Liver (tissue), 10 donors: Measurements from ENCODE around the gene TMEM140. TPM values are rescaled to one million over a fixed set of nuclear protein-coding genes. Genes with fewer than 3 reads are reported as not detected.

Experiments
- DNase-seq: peaks from one replicate; pipeline ENCODE4 v3.0.0-alpha.2; 2017; ENCODE audit warnings: low spot score
- H3K27ac ChIP-seq, 2 donors: one replicate each; pipeline ENCODE4 v1.7.0; 2013; ENCODE audit warnings: inconsistent platforms in 2 of 2, low read length in 2 of 2, control low read depth in 1 of 2, low read depth in 1 of 2, mild to moderate bottlenecking in 1 of 2
- H3K27me3 ChIP-seq, 4 donors: one replicate each; pipeline versions ENCODE4 v1.6.1 to v1.7.0; 2013; ENCODE audit warnings: low read length in 3 of 4, inconsistent platforms in 1 of 4, mild to moderate bottlenecking in 1 of 4, moderate library complexity in 1 of 4; ENCODE audit not compliant: control insufficient read depth in 4 of 4, insufficient read depth in 4 of 4
- H3K36me3 ChIP-seq, 4 donors: one replicate each; pipeline versions ENCODE4 v1.6.1 to v1.7.0; 2013; ENCODE audit warnings: low read length in 3 of 4, mild to moderate bottlenecking in 3 of 4, low read depth in 1 of 4, moderate library complexity in 1 of 4; ENCODE audit not compliant: control insufficient read depth in 4 of 4, insufficient read depth in 3 of 4
- H3K4me1 ChIP-seq, 4 donors: one replicate each; pipeline versions ENCODE4 v1.6.1 to v1.7.0; 2013; ENCODE audit warnings: low read length in 3 of 4, mild to moderate bottlenecking in 3 of 4, moderate library complexity in 1 of 4; ENCODE audit not compliant: control insufficient read depth in 4 of 4, insufficient read depth in 4 of 4
- H3K4me3 ChIP-seq, 3 donors: one replicate each; pipeline versions ENCODE4 v1.6.1 to v1.7.0; 2013; ENCODE audit warnings: low read length in 3 of 3, control low read depth in 1 of 3, low read depth in 1 of 3, mild to moderate bottlenecking in 1 of 3
- H3K9ac ChIP-seq, 2 donors: one replicate each; pipeline ENCODE4 v1.7.0; 2013; ENCODE audit warnings: low read length in 2 of 2, mild to moderate bottlenecking in 2 of 2, moderate library complexity in 2 of 2, control low read depth in 1 of 2, low read depth in 1 of 2
- H3K9me3 ChIP-seq, 4 donors: one replicate each; pipeline versions ENCODE4 v1.6.1 to v1.7.0; 2013; ENCODE audit warnings: low read length in 3 of 4; ENCODE audit not compliant: control insufficient read depth in 4 of 4
- GABPA ChIP-seq, 2 donors: IDR thresholded peaks in 1 of 2; conservative IDR thresholded peaks in 1 of 2; 2 replicates each; pipeline ENCODE4 v1.6.1; 2016; ENCODE audit warnings: antibody characterized with exemption in 2 of 2, mild to moderate bottlenecking in 1 of 2, moderate library complexity in 1 of 2
- HNF4A ChIP-seq, 2 donors: conservative IDR thresholded peaks; 2 replicates each; pipeline ENCODE4 v1.6.1; 2016; ENCODE audit warnings: antibody characterized with exemption in 2 of 2, mild to moderate bottlenecking in 2 of 2
- JUND ChIP-seq, 2 donors: IDR thresholded peaks; 2 replicates each; pipeline ENCODE4 v1.6.1; 2016; ENCODE audit warnings: antibody characterized with exemption in 2 of 2
- NR2F2 ChIP-seq: IDR thresholded peaks from 2 replicates; pipeline ENCODE4 v1.6.1; 2016; ENCODE audit warnings: antibody characterized with exemption
- RAD21 ChIP-seq, 2 donors: IDR thresholded peaks; 2 replicates each; pipeline ENCODE4 v1.6.1; 2016; ENCODE audit warnings: antibody characterized with exemption in 2 of 2, mild to moderate bottlenecking in 2 of 2
- RXRA ChIP-seq, 2 donors: IDR thresholded peaks; 2 replicates each; pipeline ENCODE4 v1.6.1; 2017 to 2018; ENCODE audit warnings: antibody characterized with exemption in 2 of 2, mild to moderate bottlenecking in 1 of 2
- TAF1 ChIP-seq: conservative IDR thresholded peaks from 2 replicates; pipeline ENCODE4 v1.6.1; 2016; ENCODE audit warnings: antibody characterized with exemption, mild to moderate bottlenecking
- WGBS: extraction: QIAGEN DNeasy Blood & Tissue Kit; methylation state at CpG from one replicate; pipeline ENCODE4 v1.1.7; 2013; 5-methylcytosine and 5-hydroxymethylcytosine counted together
- polyA plus RNA-seq, 2 donors: library from polyadenylated mRNA; stranded (reverse) in 1 of 2; unstranded in 1 of 2; fragments of 200-250 nt in 1 of 2; fragments of >200 nt in 1 of 2; fragmentation: Nextera tagmentation in 1 of 2; extraction: Ambion mirVana in 1 of 2; gene quantifications; one replicate each; pipeline versions ENCODE4 v1.2.1 to v1.2.3, GENCODE V29; 2013 to 2015
- small RNA-seq: library from RNA; depleted of rRNA; stranded (forward); fragments of <200 nt; gene quantifications from one replicate; pipeline ENCODE3, GENCODE V24; 2014
- total RNA-seq, 2 donors: library from RNA; depleted of rRNA; stranded (reverse); fragments of >200 nt; gene quantifications; one replicate each; pipeline ENCODE4 v1.2.3, GENCODE V29; 2014
- TF ChIP-seq, protein P1 (sequence below): IDR thresholded peaks from 2 replicates; pipeline ENCODE4 v1.6.1; 2016; ENCODE audit warnings: antibody characterized with exemption
- TF ChIP-seq, protein P2 (sequence below): IDR thresholded peaks from 2 replicates; pipeline ENCODE4 v1.6.1; 2016; ENCODE audit warnings: antibody characterized with exemption, mild to moderate bottlenecking
- donor health status: healthy.
- donor health status: healthy.
- donor health status: healthy.
- donor health status: healthy.
- donor health status: healthy.

Gene TMEM140
- total and polyA plus RNA-seq, 4 donors: 22.3 to 34.3 (median 25.9) TPM

DNA sequence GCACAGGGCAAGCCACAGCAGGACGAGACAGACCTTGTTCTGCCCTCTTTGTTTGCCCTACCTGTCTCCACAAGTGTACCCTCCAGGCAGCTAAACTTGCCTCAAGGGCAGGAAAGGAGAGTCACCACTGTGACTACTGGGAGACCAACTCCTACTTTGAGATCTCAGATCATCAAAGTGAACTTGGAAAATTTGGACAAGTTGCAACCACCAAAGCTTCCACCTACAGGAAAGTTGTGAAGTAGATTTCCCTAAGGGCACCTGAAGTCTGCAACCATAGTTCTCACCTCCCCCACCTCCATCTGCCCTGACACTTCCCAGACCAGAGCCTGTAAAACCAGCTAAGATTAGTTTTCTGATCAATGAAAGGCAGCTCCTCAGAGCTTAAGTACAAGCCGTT lies 66.0 kb downstream of the TMEM140 start (continued):
- TF ChIP-seq, protein P1, sequence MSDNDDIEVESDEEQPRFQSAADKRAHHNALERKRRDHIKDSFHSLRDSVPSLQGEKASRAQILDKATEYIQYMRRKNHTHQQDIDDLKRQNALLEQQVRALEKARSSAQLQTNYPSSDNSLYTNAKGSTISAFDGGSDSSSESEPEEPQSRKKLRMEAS: no peak
- TF ChIP-seq, protein P2, sequence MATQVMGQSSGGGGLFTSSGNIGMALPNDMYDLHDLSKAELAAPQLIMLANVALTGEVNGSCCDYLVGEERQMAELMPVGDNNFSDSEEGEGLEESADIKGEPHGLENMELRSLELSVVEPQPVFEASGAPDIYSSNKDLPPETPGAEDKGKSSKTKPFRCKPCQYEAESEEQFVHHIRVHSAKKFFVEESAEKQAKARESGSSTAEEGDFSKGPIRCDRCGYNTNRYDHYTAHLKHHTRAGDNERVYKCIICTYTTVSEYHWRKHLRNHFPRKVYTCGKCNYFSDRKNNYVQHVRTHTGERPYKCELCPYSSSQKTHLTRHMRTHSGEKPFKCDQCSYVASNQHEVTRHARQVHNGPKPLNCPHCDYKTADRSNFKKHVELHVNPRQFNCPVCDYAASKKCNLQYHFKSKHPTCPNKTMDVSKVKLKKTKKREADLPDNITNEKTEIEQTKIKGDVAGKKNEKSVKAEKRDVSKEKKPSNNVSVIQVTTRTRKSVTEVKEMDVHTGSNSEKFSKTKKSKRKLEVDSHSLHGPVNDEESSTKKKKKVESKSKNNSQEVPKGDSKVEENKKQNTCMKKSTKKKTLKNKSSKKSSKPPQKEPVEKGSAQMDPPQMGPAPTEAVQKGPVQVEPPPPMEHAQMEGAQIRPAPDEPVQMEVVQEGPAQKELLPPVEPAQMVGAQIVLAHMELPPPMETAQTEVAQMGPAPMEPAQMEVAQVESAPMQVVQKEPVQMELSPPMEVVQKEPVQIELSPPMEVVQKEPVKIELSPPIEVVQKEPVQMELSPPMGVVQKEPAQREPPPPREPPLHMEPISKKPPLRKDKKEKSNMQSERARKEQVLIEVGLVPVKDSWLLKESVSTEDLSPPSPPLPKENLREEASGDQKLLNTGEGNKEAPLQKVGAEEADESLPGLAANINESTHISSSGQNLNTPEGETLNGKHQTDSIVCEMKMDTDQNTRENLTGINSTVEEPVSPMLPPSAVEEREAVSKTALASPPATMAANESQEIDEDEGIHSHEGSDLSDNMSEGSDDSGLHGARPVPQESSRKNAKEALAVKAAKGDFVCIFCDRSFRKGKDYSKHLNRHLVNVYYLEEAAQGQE: no peak

DNA sequence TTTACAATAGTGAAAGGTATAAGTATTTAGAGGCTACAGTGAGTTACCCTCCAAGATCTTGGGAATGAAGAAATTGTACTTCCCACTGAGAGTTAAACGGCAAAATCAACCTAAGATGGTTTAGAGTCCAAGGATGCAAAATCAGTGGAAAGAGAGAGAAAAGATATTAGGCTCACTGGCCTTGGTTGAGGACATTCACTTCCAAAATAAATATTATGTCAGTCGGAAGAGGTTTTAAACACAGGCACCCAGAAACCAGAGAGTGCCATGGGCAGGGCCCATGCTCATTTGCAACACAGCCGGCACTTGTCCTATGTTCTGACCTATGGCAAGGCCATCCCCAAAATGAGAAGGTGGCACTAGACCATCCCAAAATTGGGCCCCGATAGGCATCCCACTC lies 67.3 kb downstream of the TMEM140 start:
- Histone ChIP-seq H3K9ac (no peak overlapping the region), H3K36me3 (no peaks in the 10 kb centered on the region), H3K27me3 (no peaks in the 10 kb centered on the region), H3K4me3 (no peak overlapping the region), H3K27ac (peak overlapping the region; percentile 10 to 64), H3K9me3 (no peaks in the 10 kb centered on the region), H3K4me1 (peaks cover 4 to 29% (median 20%) of the 10 kb centered on the region in 4 donors)
- no peak for TF ChIP-seq JUND (IDR thresholded peaks at IDR 0.05)
- TF ChIP-seq RXRA (IDR thresholded peaks at IDR 0.05): peak; percentile 12 to 40
- TF ChIP-seq HNF4A (conservative IDR thresholded peaks at IDR 0.05): peak; percentile 20 to 44
- WGBS: 48% methylated on average over 4 of the region's 4 CpGs
- DNase-seq: no peak

DNA sequence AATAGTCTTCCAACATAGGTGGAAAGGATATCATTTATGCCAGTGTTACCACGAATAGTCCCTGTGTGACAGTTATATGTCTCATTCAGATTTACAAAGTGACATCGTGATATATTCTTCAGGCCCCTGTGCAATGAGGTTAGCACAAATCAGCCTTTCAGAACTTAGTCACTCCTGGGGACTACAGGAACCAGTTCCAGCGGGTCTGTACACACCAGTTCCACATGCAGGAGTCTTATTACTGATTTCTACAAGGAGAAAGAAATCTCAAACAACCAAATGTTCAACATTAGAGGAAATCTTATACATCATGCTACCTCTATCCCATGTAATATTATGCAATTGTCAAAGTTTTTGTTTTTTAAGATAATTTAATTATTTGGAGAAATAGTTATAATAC lies 67.8 kb downstream of the TMEM140 start:
- TF ChIP-seq, protein P2: no peak
- no peak for TF ChIP-seq NR2F2
- TF ChIP-seq GABPA (IDR thresholded peaks at IDR 0.05 in 1 of 2, conservative IDR thresholded peaks at IDR 0.05 in 1 of 2): no peak
- no peak for TF ChIP-seq TAF1
- TF ChIP-seq RAD21 (IDR thresholded peaks at IDR 0.05): no peak
- Histone ChIP-seq H3K27me3 (no peaks in the 10 kb centered on the region), H3K36me3 (no peaks in the 10 kb centered on the region), H3K9ac (no peak overlapping the region), H3K4me3 (no peak overlapping the region), H3K4me1 (peaks cover 4 to 24% (median 16%) of the 10 kb centered on the region in 4 donors), H3K27ac (peak overlapping the region; percentile 10 to 64), H3K9me3 (no peaks in the 10 kb centered on the region)
- 87% methylated on average over 3 of the region's 3 CpGs for WGBS
- no peak for DNase-seq

Small RNAs within 50 kb of the gene (small RNA-seq; reads per million reads assigned to genes)
- not detected for gene MIR6509

Other genes with a start within 250 kb of the TMEM140 start
- 1 to 10 TPM; 1.7 to 2.0 TPM for gene AGBL3, start 161.6 kb upstream of the TMEM140 start, total RNA-seq
- gene AGBL3, start 161.6 kb upstream of the TMEM140 start, polyA plus RNA-seq: 1 to 10 TPM in 1 of 2 donors, under 1 TPM in 1; 0.67 to 3.1 TPM
- gene CYREN, start 22.6 kb downstream of the TMEM140 start, total RNA-seq: 10 to 100 TPM; 18.1 to 20.3 TPM
- 10 to 100 TPM; 13.2 to 14.0 TPM for gene CYREN, start 22.6 kb downstream of the TMEM140 start, polyA plus RNA-seq
- gene WDR91, start 63.5 kb downstream of the TMEM140 start, total RNA-seq: 10 to 100 TPM; 11.8 to 19.0 TPM
- gene WDR91, start 63.5 kb downstream of the TMEM140 start, polyA plus RNA-seq: 1 to 10 TPM; 5.8 to 6.6 TPM
- under 1 TPM in 1 of 2 donors, not detected in 1; 0.14 TPM for gene STRA8, start 85.8 kb downstream of the TMEM140 start, total RNA-seq
- not detected for gene STRA8, start 85.8 kb downstream of the TMEM140 start, polyA plus RNA-seq